Brain microvascular endothelial cell (primary cell): Measurements from ENCODE around the gene PXDN.

Experiments used
- DNase-seq: peaks from one replicate; pipeline ENCODE4 v3.0.0-alpha.2; 2020
- H3K27ac ChIP-seq: fragments of 250-450 bp; sonication (Bioruptor Pico); 2 replicates; pipeline ENCODE4 v1.5.1; 2020; ENCODE audit warnings: mild to moderate bottlenecking, moderate library complexity
- H3K27me3 ChIP-seq: fragments of 250-450 bp; sonication (Bioruptor Pico); replicated peaks from 2 replicates; pipeline ENCODE4 v1.5.1; 2020; ENCODE audit warnings: mild to moderate bottlenecking
- H3K36me3 ChIP-seq: fragments of 250-450 bp; sonication (Bioruptor Pico); replicated peaks from 2 replicates; pipeline ENCODE4 v1.5.1; 2020; ENCODE audit warnings: mild to moderate bottlenecking
- H3K4me3 ChIP-seq: 2 replicates; pipeline ENCODE4 v1.5.1; 2011; ENCODE audit warnings: low read depth, mild to moderate bottlenecking, control low read depth, low read length, moderate library complexity
- CTCF ChIP-seq: IDR thresholded peaks from 2 replicates; pipeline ENCODE4 v1.5.1; 2011; ENCODE audit warnings: low read depth, mild to moderate bottlenecking, moderate library complexity, low read length, control low read depth, inconsistent platforms; ENCODE audit errors: missing control alignments
- in situ Hi-C: cut with HindIII; loops from 2 replicates; pipeline ENCODE4 v1.10.0; 2017; ENCODE audit warnings: low sequenced_read_pairs, low pct_ligation_motif_present

PXDN gene

GRCh38 chr2:1664698-1665097 lies 79.6 kb downstream of the PXDN start:
- Histone ChIP-seq H3K27ac (no peak overlapping the region), H3K4me3 (no peak overlapping the region), H3K36me3 (peaks cover 76% of the 10 kb centered on the region), H3K27me3 (no peaks in the 10 kb centered on the region)
- in situ Hi-C loops: no loop called here
- DNase-seq: no peak
- no peak for TF ChIP-seq CTCF

- peaks cover 75% of the 10 kb centered on the region for H3K36me3 ChIP-seq
- in situ Hi-C loops: no loop called here
These were observed 80.2 kb downstream of the PXDN start for GRCh38 chr2:1664076-1664605.

GRCh38 chr2:1663621-1664020 lies 80.7 kb downstream of the PXDN start:
- DNase-seq: no peak
- Histone ChIP-seq H3K27me3 (no peaks in the 10 kb centered on the region), H3K4me3 (no peak overlapping the region), H3K27ac (no peak overlapping the region), H3K36me3 (peaks cover 72% of the 10 kb centered on the region)
- in situ Hi-C loops: no loop called here
- TF ChIP-seq CTCF: no peak

More at GRCh38 chr2:1664076-1664605, 80.2 kb downstream of the PXDN start:
- H3K4me3 ChIP-seq: no peak overlapping the region
- no peaks in the 10 kb centered on the region for H3K27me3 ChIP-seq
- no peak overlapping the region for H3K27ac ChIP-seq
- TF ChIP-seq CTCF: no peak
- no peak for DNase-seq

- no peak for DNase-seq
- no peak for TF ChIP-seq CTCF
- H3K27ac ChIP-seq: no peak overlapping the region
- peaks cover 71% of the 10 kb centered on the region for H3K36me3 ChIP-seq
- no peaks in the 10 kb centered on the region for H3K27me3 ChIP-seq
- in situ Hi-C loops: no loop called here
- H3K4me3 ChIP-seq: no peak overlapping the region
These were observed 81.6 kb downstream of the PXDN start for GRCh38 chr2:1662606-1663180.

GRCh38 chr2:1661891-1662605 lies 82.3 kb downstream of the PXDN start:
- no peaks in the 10 kb centered on the region for H3K27me3 ChIP-seq
- no peak for DNase-seq
- no peak overlapping the region for H3K4me3 ChIP-seq
- in situ Hi-C loops: no loop called here
- no peak overlapping the region for H3K27ac ChIP-seq
- peaks cover 71% of the 10 kb centered on the region for H3K36me3 ChIP-seq
- TF ChIP-seq CTCF: no peak
